ENCODE data around the gene ZNF451.

DNA sequence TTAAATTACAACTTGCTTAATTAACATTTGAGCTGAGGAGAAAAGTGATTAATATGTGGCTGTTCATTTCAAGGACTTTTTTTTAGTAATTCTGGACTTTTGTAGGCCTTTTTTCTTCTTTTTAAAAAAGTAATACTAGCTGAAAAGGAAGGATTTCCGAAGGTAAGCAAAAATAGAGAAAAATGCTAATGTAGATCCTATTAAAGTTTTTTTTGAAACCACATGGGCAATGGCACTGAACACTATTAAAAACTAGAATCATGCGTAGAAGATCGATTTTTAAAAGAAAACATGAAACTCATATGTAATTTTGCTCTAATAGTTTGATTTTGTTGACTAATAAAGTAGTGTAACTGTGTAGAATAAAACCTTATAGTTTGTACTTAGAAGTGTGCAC lies 84.5 kb downstream of the ZNF451 start:
- TF ChIP-seq, protein P1, sequence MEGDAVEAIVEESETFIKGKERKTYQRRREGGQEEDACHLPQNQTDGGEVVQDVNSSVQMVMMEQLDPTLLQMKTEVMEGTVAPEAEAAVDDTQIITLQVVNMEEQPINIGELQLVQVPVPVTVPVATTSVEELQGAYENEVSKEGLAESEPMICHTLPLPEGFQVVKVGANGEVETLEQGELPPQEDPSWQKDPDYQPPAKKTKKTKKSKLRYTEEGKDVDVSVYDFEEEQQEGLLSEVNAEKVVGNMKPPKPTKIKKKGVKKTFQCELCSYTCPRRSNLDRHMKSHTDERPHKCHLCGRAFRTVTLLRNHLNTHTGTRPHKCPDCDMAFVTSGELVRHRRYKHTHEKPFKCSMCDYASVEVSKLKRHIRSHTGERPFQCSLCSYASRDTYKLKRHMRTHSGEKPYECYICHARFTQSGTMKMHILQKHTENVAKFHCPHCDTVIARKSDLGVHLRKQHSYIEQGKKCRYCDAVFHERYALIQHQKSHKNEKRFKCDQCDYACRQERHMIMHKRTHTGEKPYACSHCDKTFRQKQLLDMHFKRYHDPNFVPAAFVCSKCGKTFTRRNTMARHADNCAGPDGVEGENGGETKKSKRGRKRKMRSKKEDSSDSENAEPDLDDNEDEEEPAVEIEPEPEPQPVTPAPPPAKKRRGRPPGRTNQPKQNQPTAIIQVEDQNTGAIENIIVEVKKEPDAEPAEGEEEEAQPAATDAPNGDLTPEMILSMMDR (conservative IDR thresholded peaks at IDR 0.05; ENCODE audit: low read depth, low read length), result no peak
- TF ChIP-seq EZH2phosphoT487 (IDR thresholded peaks at IDR 0.05; ENCODE audit: borderline replicate concordance, low read length) (no peak), EZH2 (IDR thresholded peaks at IDR 0.05; ENCODE audit: low read length, unreplicated experiment) (no peak)
